IPS-18c (cell line): ENCODE measurements around the gene ABHD14A.
A peak's percentile ranks its signal among the peaks of the same experiment; 100 is the strongest.

Source experiments
- H3K4me3 ChIP-seq: 2 replicates; pipeline ENCODE4 v1.7.0; 2013; ENCODE audit warnings: low read depth, mild to moderate bottlenecking, low read length, moderate library complexity; ENCODE audit not compliant: insufficient read depth
- H3K9me3 ChIP-seq: one replicate; pipeline ENCODE4 v1.6.1; 2013; ENCODE audit warnings: mild to moderate bottlenecking, low read length, moderate library complexity; ENCODE audit not compliant: control insufficient read depth, insufficient read depth

The ABHD14A gene

GRCh38 chr3:51997935-51998596 lies 23.2 kb downstream of the ABHD14A start:
- Histone ChIP-seq H3K9me3 (no peaks in the 10 kb centered on the region), H3K4me3 (no peak overlapping the region)

- H3K9me3 ChIP-seq = no peaks in the 10 kb centered on the region
- no peak overlapping the region for H3K4me3 ChIP-seq
Observed at GRCh38 chr3:51998774-51999173, 23.9 kb downstream of the ABHD14A start.

- H3K4me3 ChIP-seq = no peak overlapping the region
- no peaks in the 10 kb centered on the region for H3K9me3 ChIP-seq
Observed at GRCh38 chr3:51999846-52000245, 25.0 kb downstream of the ABHD14A start.

- H3K9me3 ChIP-seq = no peaks in the 10 kb centered on the region
- H3K4me3 ChIP-seq = no peak overlapping the region
Observed at GRCh38 chr3:52001443-52001974, 26.6 kb downstream of the ABHD14A start.

- H3K9me3 ChIP-seq = no peaks in the 10 kb centered on the region
- no peak overlapping the region for H3K4me3 ChIP-seq
Observed at GRCh38 chr3:52002748-52003147, 27.9 kb downstream of the ABHD14A start.

GRCh38 chr3:52004163-52004787 lies 29.4 kb downstream of the ABHD14A start:
- H3K9me3 ChIP-seq = no peaks in the 10 kb centered on the region
- H3K4me3 ChIP-seq = no peak overlapping the region

- Histone ChIP-seq H3K4me3 (no peak overlapping the region), H3K9me3 (no peaks in the 10 kb centered on the region)
Observed at GRCh38 chr3:52004906-52005395, 30.1 kb downstream of the ABHD14A start.

GRCh38 chr3:52005571-52005986 lies 30.7 kb downstream of the ABHD14A start:
- H3K4me3 ChIP-seq = no peak overlapping the region

GRCh38 chr3:52006017-52006819 lies 31.4 kb downstream of the ABHD14A start:
- H3K4me3 ChIP-seq = peak overlapping the region; percentile 31; the same call in 1 of the 2 replicates

More at GRCh38 chr3:52005571-52005986, 30.7 kb downstream of the ABHD14A start:
- H3K9me3 ChIP-seq = no peaks in the 10 kb centered on the region

GRCh38 chr3:52006820-52007133 lies 31.9 kb downstream of the ABHD14A start:
- Histone ChIP-seq H3K4me3 (no peak overlapping the region), H3K9me3 (no peaks in the 10 kb centered on the region)

More at GRCh38 chr3:52006017-52006819, 31.4 kb downstream of the ABHD14A start:
- H3K9me3 ChIP-seq = no peaks in the 10 kb centered on the region

- no peaks in the 10 kb centered on the region for H3K9me3 ChIP-seq
- no peak overlapping the region for H3K4me3 ChIP-seq
Observed at GRCh38 chr3:52007291-52007690, 32.4 kb downstream of the ABHD14A start.

- H3K4me3 ChIP-seq = no peak overlapping the region
- H3K9me3 ChIP-seq = no peaks in the 10 kb centered on the region
Observed at GRCh38 chr3:52010431-52010830, 35.6 kb downstream of the ABHD14A start.

- no peaks in the 10 kb centered on the region for H3K9me3 ChIP-seq
- no peak overlapping the region for H3K4me3 ChIP-seq
Observed at GRCh38 chr3:52012699-52013098, 37.8 kb downstream of the ABHD14A start.

- no peak overlapping the region for H3K4me3 ChIP-seq
- no peaks in the 10 kb centered on the region for H3K9me3 ChIP-seq
Observed at GRCh38 chr3:52013802-52014598, 39.1 kb downstream of the ABHD14A start.

GRCh38 chr3:52014613-52015012 lies 39.7 kb downstream of the ABHD14A start:
- Histone ChIP-seq H3K4me3 (no peak overlapping the region), H3K9me3 (no peaks in the 10 kb centered on the region)

- Histone ChIP-seq H3K9me3 (no peaks in the 10 kb centered on the region), H3K4me3 (no peak overlapping the region)
Observed at GRCh38 chr3:52015438-52016228, 40.8 kb downstream of the ABHD14A start.
